H1 (cell line): Measurements from ENCODE around the gene SRGAP3. TPM values are rescaled to one million over a fixed set of nuclear protein-coding genes. Genes with fewer than 3 reads are reported as not detected.

Experiments used
- CHD7 ChIP-seq: fragments of 300-600 bp; sonication (generic); IDR thresholded peaks from 2 replicates; pipeline ENCODE4 v1.7.1; 2012; ENCODE audit warnings: low read length, moderate library complexity, mild to moderate bottlenecking, inconsistent platforms; ENCODE audit not compliant: insufficient replicate concordance
- HDAC6 ChIP-seq: IDR thresholded peaks from one replicate; pipeline ENCODE4 v1.7.1; 2012; ENCODE audit warnings: low read depth, mild to moderate bottlenecking, inconsistent platforms, low read length, moderate library complexity
- JUND ChIP-seq: IDR thresholded peaks from 2 replicates; pipeline ENCODE4 v1.6.1; 2011; ENCODE audit warnings: mild to moderate bottlenecking, improper control_type of control experiment, low read length
- KDM4A ChIP-seq: IDR thresholded peaks from one replicate; pipeline ENCODE4 v1.7.1; 2012; ENCODE audit warnings: low read depth, mild to moderate bottlenecking, moderate library complexity, low read length, inconsistent platforms; ENCODE audit not compliant: severe bottlenecking
- MAFK ChIP-seq: IDR thresholded peaks from 2 replicates; pipeline ENCODE4 v1.6.1; 2012; ENCODE audit warnings: low read depth, mild to moderate bottlenecking, improper control_type of control experiment, low read length
- RNF2 ChIP-seq: fragments of 200-900, 300-1000 bp; sonication (generic); IDR thresholded peaks from 2 replicates; pipeline ENCODE4 v1.7.1; 2016; ENCODE audit warnings: borderline replicate concordance, low read depth, mild to moderate bottlenecking, antibody characterized with exemption, low read length; ENCODE audit not compliant: poor library complexity, severe bottlenecking; ENCODE audit errors: missing control alignments
- TBP ChIP-seq: IDR thresholded peaks from 2 replicates; pipeline ENCODE4 v1.6.1; 2011; ENCODE audit warnings: low read depth, low read length, improper control_type of control experiment
- polyA plus RNA-seq, 7 experiments: library from polyadenylated mRNA; depleted of rRNA in 3 of 7; stranded (reverse) in 5 of 7; unstranded in 2 of 7; fragments of >200 nt in 5 of 7; fragments of 200-250 nt in 2 of 7; gene quantifications; 1 replicate in 5 of 7; 2 replicates in 1 of 7; 4 replicates in 1 of 7; pipeline versions ENCODE4 v1.2.1 to v1.2.3, GENCODE V29; 2011 to 2013; ENCODE audit warnings: missing spikeins in 2 of 7, mixed read lengths in 2 of 7
- total RNA-seq: library from RNA; stranded (reverse); fragmentation: NEBNext Ultra II Directional; extraction: Animal tissue kit (Norgen Biotek cat#: 25700); gene quantifications from 2 replicates; pipeline ENCODE4 v1.2.1, GENCODE V29; 2021

Gene SRGAP3
- total and polyA plus RNA-seq, 2 of the 8 experiments (the other 6 are each of a cell fraction or from before 2014, with no cell fraction given) = 5.8 to 11.4 TPM

GRCh38 chr3:9233101-9233500, 16.3 kb downstream of the SRGAP3 start (continued):
- TF ChIP-seq CHD7 (no peak), JUND (no peak), RNF2 (no peak), KDM4A (no peak), HDAC6 (no peak), MAFK (no peak), TBP (no peak)
